Measurements from ENCODE around the gene EYS. TPM values are rescaled to one million over a fixed set of nuclear protein-coding genes. Genes with fewer than 3 reads are reported as not detected.

Gene EYS
- total RNA-seq, 2 experiments from 2014 or later, result not detected

DNA sequence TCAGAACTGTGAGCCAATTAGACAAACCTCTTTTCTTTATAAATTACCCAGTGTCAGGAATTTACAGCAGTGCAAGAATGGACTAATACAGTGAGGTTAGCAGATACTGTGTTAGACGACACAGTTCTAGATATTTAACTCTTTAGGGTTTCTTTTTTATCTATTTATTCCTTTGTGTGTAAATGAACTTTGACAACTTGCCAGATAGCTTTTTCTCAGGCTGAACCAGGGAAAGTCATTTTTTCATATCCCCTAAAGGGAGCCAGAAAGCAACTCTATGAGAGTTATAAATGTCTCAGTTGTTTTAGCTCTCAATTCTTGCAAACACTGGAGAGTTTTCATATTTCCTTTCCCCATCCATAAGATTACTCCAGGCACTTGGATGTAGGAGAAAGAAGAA is 1794.1 kb downstream of the EYS start:
- POLR2A ChIA-PET, result no interaction called here
- Mint-ChIP-seq H3K27me3 (no peaks in the 10 kb centered on the region), H3K36me3 (ENCODE audit: low read depth) (no peaks in the 10 kb centered on the region), H3K9me3 (no peaks in the 10 kb centered on the region), H3K4me1 (ENCODE audit: low read depth) (no peaks in the 10 kb centered on the region), H3K4me3 (no peak overlapping the region), H3K27ac (no peak overlapping the region)
- no peaks in the 10 kb centered on the region for H3K36me3 ChIP-seq (ENCODE audit: insufficient read depth, low read length)
- H3K27ac ChIP-seq (ENCODE audit: low read depth in 1 of 2, low read length in 2 of 2), result no peak overlapping the region
- no peaks in the 10 kb centered on the region for H3K9me3 ChIP-seq (ENCODE audit: control insufficient read depth in 1 of 2, insufficient read depth in 1 of 2, low read length in 2 of 2)
- CTCF ChIA-PET, result no interaction called here
- ATAC-seq (ENCODE audit: poor library complexity) (no peak), DNase-seq (no peak)
- H3K27me3 ChIP-seq (ENCODE audit: control insufficient read depth in 1 of 2, insufficient read depth in 2 of 2, low read length in 2 of 2), result no peaks in the 10 kb centered on the region
- intact Hi-C loops (cut with DNase I, micrococcal nuclease), result no loop called here
- no peaks in the 10 kb centered on the region for H3K4me1 ChIP-seq (ENCODE audit: insufficient read depth, low read length)
- H3K4me3 ChIP-seq (ENCODE audit: low read length), result no peak overlapping the region
- TF ChIP-seq, protein P1, sequence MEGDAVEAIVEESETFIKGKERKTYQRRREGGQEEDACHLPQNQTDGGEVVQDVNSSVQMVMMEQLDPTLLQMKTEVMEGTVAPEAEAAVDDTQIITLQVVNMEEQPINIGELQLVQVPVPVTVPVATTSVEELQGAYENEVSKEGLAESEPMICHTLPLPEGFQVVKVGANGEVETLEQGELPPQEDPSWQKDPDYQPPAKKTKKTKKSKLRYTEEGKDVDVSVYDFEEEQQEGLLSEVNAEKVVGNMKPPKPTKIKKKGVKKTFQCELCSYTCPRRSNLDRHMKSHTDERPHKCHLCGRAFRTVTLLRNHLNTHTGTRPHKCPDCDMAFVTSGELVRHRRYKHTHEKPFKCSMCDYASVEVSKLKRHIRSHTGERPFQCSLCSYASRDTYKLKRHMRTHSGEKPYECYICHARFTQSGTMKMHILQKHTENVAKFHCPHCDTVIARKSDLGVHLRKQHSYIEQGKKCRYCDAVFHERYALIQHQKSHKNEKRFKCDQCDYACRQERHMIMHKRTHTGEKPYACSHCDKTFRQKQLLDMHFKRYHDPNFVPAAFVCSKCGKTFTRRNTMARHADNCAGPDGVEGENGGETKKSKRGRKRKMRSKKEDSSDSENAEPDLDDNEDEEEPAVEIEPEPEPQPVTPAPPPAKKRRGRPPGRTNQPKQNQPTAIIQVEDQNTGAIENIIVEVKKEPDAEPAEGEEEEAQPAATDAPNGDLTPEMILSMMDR (IDR thresholded peaks at IDR 0.05), result no peak

DNA sequence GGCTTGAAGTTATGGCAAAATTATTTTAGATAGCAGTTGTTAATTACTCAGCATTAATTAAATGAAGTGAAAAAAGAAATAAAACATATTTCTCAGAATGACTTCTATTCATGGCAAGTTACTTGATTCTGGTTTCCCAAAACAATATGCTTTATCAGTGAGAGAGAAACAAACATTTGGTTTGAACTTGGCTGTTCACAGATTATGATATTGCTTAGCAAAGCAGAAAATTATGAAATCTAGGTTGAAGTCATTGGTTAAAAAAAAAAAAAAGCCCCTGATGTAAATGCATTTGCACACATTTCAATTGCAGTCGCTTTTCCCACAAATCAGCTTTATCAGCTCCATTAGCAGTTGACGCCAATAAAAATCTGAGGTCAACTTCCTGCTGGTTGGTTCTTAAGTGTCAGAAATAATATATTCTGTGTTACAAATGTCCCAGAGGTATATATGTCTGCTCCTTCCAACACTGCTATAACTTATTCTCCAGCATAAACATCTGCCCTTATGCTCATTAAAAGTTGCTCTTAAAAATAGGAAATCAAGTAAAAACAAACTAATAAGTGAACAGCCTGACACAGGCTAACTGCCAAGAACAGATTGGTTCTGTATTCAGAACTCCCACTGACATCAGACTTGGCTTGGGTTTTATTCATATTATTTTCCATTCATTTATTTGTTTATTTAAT is 1796.0 kb downstream of the EYS start:
- no peak for ATAC-seq (ENCODE audit: poor library complexity)
- DNase-seq, result no peak
- Histone ChIP-seq H3K9me3 (ENCODE audit: control insufficient read depth in 1 of 2, insufficient read depth in 1 of 2, low read length in 2 of 2) (no peaks in the 10 kb centered on the region), H3K36me3 (ENCODE audit: insufficient read depth, low read length) (no peaks in the 10 kb centered on the region), H3K27me3 (ENCODE audit: control insufficient read depth in 1 of 2, insufficient read depth in 2 of 2, low read length in 2 of 2) (no peaks in the 10 kb centered on the region), H3K4me3 (ENCODE audit: low read length) (no peak overlapping the region), H3K4me1 (ENCODE audit: insufficient read depth, low read length) (no peaks in the 10 kb centered on the region), H3K27ac (ENCODE audit: low read depth in 1 of 2, low read length in 2 of 2) (no peak overlapping the region)
- Mint-ChIP-seq H3K36me3 (ENCODE audit: low read depth) (no peaks in the 10 kb centered on the region), H3K4me1 (ENCODE audit: low read depth) (no peaks in the 10 kb centered on the region), H3K4me3 (no peak overlapping the region), H3K9me3 (no peaks in the 10 kb centered on the region), H3K27me3 (no peaks in the 10 kb centered on the region), H3K27ac (no peak overlapping the region)
- CTCF ChIA-PET, result no interaction called here
- POLR2A ChIA-PET, result no interaction called here
- TF ChIP-seq, protein P1 (IDR thresholded peaks at IDR 0.05), result no peak
- intact Hi-C loops (cut with DNase I, micrococcal nuclease), result no loop called here

DNA sequence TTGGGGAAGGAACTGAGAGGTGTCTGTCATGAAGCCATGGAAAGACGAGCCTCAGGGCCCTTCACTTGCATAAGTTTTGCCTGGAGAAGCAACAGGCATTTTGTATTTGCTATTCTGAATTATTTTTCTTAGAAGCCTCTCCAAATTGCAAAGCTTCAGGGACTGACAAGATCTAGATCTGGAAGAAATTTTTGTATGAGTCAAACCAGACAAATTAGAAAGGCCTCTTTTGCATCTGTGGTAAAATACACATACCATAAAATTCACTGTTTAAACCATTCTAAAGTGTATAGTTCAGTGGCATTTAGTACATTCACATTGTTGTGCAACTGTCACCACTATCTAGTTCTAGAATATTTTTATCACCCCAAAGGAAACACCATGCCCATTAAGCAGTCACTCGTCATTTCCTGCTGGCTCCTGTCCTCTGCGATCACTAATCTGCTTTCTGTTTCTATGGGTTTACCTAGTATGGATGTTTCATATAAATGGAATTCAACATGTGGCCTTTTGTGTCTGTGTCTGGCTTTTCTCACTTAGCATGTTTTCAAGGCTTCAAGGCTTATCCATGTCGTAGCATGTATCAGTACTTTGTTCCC is 1802.3 kb downstream of the EYS start:
- Histone ChIP-seq H3K27me3 (ENCODE audit: control insufficient read depth in 1 of 2, insufficient read depth in 2 of 2, low read length in 2 of 2) (no peaks in the 10 kb centered on the region), H3K4me3 (ENCODE audit: low read length) (no peak overlapping the region), H3K36me3 (ENCODE audit: insufficient read depth, low read length) (no peaks in the 10 kb centered on the region), H3K27ac (ENCODE audit: low read depth in 1 of 2, low read length in 2 of 2) (no peak overlapping the region), H3K4me1 (ENCODE audit: insufficient read depth, low read length) (no peaks in the 10 kb centered on the region), H3K9me3 (ENCODE audit: control insufficient read depth in 1 of 2, insufficient read depth in 1 of 2, low read length in 2 of 2) (no peaks in the 10 kb centered on the region)
- CTCF ChIA-PET, result no interaction called here
- Mint-ChIP-seq H3K36me3 (ENCODE audit: low read depth) (no peaks in the 10 kb centered on the region), H3K4me1 (ENCODE audit: low read depth) (no peaks in the 10 kb centered on the region), H3K27ac (no peak overlapping the region), H3K9me3 (no peaks in the 10 kb centered on the region), H3K27me3 (no peaks in the 10 kb centered on the region), H3K4me3 (no peak overlapping the region)
- intact Hi-C loops (cut with DNase I, micrococcal nuclease), result no loop called here
- TF ChIP-seq, protein P1 (IDR thresholded peaks at IDR 0.05), result no peak
- POLR2A ChIA-PET, result no interaction called here
- DNase-seq (no peak), ATAC-seq (ENCODE audit: poor library complexity) (no peak)
